ENCODE data around the gene DNMT1.

DNA sequence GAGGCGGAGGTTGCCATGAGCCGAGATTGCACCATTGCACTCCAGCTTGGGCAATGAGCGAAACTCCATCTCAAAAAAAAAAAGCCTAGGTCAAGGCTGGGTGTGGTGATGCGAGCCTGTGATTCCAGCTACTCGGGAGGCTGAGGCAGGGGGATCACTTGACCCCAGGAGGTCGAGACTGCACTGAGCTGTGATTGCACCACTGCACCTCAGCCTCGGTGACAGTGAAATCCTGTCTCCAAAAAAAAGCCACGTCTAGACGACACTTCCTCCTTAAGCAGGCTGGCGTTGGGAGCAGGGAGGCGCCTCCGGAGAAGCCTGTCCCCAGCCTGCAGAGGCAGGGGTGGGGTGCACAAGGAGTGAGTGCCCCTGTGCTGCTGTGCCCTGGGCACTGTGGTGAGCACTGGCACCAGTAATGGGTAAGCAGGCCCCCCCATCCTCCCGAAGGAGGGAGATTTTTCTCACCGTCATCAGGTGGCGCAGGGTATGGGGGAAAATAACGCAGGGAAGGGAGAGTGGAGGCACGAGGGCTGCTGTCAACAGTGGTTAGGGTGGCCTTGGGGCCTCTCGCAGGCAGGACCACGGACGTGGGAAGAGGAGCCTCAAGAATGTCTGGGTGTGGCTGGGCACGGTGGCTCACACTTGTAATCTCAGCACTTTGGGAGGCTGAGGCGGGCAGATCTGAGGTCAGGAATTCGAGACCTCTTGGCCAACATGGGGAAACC is 82.6 kb downstream of the DNMT1 start:
- TF ChIP-seq GATA2 (IDR thresholded peaks at IDR 0.05; ENCODE audit: low read depth, low read length) (no peak), GATA3 (IDR thresholded peaks at IDR 0.05; ENCODE audit: low read depth, low read length) (no peak)
